CD4-positive, alpha-beta T cell treated with Interleukin-15 for 4 hours (primary cell): ENCODE measurements around the gene SSH2.
"Not testable (repeated sequence)": the region's sequence is repeated elsewhere in the genome, so short reads cannot be mapped to it uniquely, and the experiment has no call there.

Source experiments
- DNase-seq: peaks from one replicate; pipeline ENCODE4 v3.0.0-alpha.2; 2020; ENCODE audit warnings: low spot score

SSH2 gene

DNA sequence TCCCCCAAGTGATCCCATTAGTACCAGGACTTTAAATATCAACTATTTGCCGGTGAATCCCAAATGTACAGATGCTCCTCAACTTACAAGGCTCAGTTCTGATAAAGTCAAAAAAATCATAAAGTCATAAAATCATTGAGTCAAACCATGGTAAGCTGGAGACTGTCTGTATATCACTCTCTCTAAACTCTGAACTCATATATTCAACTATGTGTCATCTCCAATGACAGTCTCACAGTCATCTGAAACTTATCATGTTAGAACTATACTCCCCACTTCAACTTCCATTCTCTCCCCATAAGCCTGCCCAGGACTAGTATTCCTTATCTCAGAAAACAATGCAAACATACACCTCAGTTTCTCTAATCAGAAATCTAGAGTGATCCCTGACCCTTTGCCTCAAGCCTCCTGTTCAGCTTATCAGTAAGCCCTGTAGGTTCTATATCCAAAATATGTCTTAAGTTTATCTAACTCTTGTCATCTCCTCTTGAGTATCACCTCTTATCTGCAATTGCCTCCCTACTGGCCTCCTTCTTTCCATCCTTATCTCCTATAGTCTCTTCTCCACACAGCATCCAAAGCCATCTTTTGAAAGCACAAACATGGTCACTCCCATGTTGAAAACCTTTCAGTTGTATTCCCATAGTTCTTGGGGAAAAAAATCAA lies 55.0 kb downstream of the SSH2 start:
- DNase-seq, result no peak

DNA sequence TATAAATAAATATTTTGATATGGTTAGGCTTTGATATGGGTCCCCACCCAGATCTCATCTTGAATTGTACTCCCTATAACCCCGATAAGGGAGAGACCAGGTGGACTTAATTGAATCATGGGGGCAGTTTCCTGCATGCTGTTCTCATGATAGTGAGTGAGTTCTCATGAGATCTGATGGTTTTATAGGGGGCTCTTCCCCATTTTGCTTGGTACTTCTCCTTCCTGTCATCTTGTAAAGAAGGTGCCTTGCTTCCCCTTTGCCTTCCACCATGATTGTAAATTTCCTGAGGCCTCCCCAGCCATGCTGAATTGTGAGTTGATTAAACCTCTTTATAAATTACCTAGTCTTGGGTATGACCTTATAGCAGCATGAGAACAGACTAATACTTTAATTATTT lies 55.7 kb downstream of the SSH2 start:
- not testable (repeated sequence) for DNase-seq

DNA sequence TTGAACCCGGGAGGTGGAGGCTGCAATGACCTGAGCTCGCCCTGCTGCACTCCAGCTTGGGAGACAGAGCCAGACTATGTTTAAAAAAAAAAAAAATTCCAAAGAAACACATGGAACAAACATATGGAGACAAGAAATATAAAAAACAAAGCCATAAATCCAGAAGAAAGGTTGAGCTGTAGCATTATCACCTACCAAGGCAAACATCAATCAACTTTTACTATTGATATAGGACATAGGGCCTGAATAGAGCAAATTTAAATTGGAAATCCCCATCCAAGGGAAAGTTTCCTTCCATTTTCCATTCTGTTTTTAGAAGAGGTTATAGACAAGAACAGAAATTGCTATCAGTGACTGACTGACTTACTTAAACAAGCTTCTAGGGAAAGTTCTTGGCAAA lies 56.6 kb downstream of the SSH2 start:
- no peak for DNase-seq

DNA sequence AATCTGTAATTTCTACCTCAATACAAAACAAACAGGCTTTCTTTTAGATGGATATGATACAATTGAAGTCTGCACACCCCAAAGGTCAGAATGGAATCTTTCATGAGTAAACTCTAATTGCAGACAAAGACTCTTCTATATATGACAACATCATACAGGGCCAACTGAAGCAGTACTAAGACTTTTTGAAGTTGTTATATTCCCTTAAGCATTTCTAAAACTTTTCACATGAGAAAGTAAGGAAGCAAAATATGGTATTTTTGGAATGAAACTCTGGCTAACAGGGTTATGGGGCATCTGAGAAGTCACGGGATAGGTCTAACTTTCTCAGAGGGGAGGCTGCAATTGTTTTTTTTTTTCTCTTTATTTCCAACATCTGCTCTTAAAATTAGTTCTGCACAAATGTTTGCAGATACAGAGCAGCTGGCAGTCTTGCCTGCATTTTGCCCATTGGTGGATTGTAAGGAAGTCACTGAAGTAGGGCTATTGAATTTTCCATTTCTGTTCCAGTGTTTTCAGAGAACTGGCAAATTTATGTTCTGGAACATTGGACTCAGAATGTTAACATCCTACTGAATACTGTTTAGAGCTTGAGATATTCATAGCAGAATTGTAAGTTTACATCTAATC lies 59.1 kb downstream of the SSH2 start:
- no peak for DNase-seq

DNA sequence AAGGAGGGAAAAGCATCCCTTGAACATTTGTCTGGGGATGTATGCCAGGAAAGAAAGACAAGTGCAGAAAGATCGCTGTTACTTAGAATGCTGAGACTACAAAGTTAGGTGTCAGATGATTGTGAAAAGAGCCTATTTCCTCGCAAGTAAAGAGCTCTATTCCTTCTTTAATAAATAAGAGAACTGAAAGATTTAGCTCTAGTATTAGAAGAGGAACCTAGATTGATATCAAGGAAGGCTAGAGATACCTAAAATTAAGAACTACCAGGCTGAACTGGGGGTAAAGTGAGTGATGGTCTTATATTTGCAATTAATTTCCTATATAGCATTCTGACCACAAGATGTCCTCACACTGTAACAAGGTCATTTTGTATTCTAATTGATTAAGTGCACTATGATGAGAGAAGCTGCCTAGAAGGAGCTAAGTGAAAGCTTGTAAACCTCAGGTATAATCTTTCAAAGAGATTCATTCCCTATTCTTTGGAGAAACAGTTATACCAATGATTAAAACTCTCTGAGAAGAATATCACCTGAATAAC lies 62.3 kb downstream of the SSH2 start:
- DNase-seq, result no peak

DNA sequence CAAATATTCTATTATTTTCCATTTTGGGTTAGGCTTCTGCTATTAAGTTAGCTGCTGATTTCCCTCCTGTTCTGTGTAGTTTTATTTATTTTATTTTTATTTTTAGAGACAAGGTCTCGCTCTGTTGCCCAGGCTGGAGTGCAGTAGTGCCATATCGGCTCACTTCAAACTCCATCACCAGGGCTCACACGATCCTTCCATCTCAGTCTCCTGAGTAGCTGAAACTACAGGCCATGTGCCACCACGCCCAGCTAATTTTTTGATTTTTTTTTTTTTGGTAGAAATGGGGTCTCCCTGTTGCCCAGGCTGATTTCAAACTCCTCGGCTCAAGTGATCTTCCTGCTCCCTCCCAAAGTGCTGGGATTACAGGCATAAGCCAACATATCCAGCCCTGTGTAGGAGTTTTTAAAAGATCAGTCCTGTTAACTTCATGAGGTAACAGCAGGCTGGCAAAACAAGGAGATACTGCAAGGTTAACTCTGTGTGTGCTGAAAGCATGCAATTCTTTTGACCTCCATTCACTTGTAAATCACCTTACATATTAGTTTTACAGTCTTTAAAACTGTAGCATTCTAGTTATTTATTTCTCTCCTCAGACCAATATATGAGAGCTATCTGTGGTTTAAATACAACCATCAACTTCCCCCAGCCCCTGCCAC lies 63.2 kb downstream of the SSH2 start:
- no peak for DNase-seq

DNA sequence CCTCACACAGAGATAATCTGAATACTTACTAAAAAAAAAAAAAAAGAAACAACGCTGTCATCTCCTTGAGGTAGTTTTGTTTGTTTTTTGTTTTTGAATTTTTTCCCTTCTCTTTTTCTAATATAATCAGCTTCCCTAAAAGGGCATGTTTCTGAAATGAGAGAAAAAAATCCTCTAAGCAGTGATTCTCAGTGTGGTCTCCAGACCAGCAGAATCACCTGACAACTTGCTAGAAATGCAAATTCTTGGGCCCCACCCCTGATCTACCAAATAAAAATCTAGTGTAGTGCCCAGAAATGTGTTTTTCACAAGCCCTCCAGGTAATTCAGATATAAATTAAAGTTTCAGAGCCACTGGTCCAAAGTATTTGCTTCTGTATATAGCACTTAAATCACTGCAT lies 65.4 kb downstream of the SSH2 start:
- no peak for DNase-seq

DNA sequence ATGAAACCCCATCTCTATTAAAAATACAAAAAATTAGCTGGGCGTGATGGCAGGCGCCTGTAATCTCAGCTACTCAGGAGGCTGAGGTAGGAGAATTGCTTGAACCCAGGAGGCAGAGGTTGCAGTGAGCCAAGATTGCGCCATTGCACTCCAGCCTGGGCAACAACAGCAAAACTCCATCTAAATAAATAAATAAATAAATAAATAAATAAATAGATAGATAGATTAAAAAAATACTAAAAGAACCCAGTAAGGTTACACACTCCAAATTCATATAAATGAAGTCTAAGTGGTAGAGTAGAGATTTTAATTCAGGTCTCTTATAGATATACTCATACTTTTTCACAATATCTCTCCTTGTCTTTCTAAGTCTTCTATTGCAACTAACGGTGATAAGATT lies 65.9 kb downstream of the SSH2 start:
- DNase-seq, result not testable (repeated sequence)

DNA sequence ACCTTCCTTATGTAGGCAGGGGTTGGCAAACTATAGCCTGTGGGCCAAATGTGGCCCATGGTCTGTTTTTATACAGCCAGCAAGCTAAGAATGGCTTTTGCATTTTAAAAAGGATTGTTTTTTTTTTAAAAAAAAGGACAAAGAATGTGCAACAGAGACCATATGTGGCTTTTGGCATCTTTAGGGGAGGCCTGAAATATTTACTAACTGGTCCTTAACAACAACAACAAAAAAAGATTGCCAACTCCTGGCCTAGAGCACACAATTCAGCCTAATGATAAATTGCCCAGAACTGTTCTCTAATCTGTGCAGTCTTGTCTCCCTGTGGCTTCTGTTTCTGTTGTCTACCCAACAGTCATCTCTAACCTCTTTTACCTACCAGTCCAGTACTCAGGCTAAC lies 67.1 kb downstream of the SSH2 start:
- no peak for DNase-seq

DNA sequence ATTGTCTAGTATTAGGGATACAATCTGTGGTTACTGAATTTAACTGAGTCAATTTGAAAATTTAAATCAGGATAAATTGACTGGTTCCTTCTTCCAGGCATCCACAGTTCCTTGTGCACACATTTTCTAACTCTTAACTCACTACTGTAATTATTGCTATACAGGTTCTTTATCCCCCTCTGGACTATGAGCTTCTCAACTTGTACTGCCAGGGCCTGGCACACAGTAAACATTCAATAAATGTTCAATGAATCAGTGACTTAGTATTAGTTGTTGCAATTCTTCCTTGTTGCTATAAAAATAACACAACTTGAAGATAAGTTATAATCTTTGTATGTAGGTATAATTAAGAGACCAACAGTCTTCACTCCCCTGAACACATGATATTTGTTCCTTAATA lies 67.9 kb downstream of the SSH2 start:
- no peak for DNase-seq

DNA sequence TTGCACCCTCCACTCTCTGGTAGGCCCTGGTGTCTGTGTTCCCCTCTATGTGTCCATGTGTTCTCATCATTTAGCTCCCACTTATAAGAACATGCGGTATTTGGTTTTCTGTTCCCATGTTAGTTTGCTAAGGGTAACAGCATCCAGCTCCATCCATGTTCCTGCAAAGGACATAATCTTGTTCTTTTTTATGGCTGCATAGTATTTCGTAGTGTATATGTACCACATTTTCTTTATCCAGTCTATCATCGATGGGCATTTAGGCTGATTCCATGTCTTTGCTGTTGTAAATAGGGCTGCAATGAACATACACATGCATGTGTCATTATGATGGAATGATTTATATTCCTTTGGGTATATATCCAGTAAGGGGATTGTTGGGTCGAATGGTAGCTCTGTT lies 70.6 kb downstream of the SSH2 start:
- not testable (repeated sequence) for DNase-seq

DNA sequence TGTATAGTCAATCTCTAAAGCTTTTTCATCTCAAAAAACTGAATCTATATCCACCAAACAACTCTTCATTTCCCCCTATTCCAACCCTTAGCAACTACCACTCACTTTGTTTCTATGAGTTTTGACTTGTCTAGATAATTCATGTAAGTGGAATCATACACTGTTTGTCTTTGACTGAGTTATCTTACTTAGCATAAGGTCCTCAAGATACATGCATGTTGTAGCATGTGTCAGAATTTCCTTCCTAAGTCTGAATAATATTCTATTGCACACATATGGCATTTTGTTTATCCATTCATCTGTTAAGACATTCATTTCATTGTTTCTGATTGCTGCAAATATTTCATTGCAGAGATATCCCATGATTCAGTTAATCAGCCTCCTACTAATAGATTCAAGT lies 72.2 kb downstream of the SSH2 start:
- DNase-seq, result no peak

DNA sequence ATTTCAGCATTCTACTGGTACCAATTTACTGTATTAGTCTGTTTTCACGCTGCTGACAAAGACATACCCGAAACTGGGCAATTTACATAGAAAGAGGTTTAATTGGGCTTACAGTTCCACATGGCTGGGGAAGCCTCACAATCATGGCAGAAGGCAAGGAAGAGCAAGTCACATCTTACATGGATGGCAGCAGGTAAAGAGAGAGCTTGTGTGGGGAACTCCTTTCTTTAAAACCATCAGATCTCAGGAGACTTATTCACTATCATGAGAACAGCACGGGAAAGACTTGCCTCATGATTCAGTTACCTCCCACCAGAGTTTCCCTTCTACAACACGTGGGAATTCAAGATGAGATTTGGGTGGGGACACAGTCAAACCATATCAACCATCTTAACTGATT lies 72.9 kb downstream of the SSH2 start:
- not testable (repeated sequence) for DNase-seq

DNA sequence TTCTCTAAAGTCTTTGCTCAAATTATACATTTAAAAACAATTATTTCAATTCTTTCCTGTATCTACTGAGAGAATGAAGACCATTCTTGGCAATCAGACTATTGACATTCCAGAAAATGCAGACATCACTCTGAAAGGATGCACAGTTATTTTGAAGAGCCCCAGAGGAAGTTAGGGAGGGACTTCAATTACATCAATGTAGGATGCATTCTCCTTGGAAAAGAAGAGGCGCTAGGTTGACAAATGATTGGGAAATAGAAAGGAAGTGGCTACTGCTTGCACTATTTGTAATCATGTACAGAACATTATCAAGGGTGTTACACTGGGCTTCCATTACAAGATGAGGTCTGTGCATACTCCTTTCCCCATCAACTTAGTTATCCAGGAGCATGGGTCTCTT lies 74.3 kb downstream of the SSH2 start:
- no peak for DNase-seq

DNA sequence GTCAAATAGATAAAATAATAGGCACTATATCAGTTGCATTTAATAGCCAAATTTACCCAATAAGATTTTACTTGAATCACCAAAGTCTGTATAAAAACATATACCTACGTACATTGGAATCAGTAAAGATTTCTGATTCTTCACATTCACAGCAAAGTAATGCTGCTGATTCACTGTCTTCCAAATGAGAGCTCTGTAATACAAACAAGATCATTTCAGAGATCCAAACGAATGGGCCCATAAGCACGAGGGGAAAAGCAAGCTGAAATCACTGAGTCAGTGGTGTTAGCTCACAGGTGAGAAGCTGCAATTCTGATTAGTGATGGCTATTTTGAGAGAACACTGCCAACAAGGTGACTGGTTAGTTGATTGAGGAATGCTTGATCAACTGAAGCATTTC lies 81.3 kb downstream of the SSH2 start:
- DNase-seq, result no peak

DNA sequence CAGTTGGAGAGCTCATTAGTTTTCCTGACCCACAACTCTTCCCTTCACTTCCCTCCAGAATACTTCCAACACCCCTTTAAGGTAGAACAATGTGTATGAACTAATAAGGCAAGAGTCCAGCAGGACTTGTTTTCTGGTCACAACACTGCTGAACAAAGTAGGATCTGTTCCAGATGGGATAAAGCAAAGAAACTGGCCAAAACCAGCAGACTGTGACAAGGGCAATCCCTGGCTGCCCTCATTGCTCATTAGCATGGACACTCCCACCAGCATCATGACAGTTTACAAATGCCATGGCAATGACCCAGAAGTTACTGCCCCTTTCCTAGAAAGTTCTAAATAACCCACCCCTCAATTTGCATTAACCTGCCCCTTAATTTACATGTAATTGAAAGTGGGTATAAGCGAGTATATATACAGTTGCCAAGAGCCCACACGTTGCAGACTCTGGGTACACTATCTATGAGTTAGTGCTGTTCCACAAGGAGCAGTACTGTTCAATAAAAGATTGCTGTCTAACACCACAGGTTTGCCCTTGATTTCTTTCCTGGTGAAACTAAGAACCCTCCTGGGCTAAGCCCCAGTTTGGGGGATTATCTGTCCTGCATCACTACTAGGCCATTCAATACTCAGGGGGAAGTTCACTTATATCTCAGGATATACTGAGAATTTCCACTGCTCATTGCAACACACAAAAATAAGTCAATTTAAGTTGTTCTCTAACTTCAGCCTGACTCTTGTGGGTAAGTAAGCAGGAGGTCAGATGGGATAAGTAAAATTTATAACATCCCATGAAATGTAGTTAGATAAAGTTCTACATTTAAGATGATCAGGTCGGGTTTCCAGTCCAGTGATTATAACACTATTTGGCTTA lies 82.3 kb downstream of the SSH2 start:
- no peak for DNase-seq

DNA sequence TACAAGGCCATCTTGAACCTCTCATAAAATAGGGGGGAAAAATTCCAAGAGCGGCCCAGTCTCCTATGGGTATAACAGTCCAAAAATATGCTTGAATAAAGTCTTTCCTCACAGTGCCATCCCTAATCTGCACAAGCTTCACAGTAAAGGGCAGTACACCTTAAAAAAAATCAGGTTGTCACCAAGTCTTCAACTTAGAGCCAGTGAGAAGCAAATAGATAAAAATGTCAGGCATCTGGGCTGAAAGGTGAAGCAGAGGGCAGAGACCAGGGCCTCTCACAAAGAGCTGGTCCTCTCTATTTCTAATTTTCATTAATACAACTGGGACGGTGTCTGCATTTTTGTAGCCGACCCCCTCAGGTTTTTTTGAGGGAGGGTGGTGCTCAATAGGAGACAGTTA lies 82.9 kb downstream of the SSH2 start:
- DNase-seq, result no peak

DNA sequence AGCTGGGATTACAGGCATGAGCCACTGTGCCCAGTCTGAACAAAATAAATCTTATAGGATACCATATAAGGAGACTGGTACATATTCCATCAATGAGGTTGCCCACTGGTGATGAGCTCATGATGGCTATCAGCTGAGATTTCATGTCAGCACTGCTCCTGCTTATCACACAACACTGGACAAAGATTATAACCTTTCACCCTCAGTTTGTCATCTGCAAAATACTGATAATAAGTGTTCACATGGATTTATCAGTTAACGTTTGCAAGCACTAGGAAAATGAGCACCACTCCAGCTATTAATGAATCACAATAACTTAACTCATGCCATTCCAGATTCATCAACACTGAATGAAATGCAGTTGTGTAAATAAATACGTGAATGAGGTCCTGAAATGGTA lies 83.7 kb downstream of the SSH2 start:
- DNase-seq, result no peak

DNA sequence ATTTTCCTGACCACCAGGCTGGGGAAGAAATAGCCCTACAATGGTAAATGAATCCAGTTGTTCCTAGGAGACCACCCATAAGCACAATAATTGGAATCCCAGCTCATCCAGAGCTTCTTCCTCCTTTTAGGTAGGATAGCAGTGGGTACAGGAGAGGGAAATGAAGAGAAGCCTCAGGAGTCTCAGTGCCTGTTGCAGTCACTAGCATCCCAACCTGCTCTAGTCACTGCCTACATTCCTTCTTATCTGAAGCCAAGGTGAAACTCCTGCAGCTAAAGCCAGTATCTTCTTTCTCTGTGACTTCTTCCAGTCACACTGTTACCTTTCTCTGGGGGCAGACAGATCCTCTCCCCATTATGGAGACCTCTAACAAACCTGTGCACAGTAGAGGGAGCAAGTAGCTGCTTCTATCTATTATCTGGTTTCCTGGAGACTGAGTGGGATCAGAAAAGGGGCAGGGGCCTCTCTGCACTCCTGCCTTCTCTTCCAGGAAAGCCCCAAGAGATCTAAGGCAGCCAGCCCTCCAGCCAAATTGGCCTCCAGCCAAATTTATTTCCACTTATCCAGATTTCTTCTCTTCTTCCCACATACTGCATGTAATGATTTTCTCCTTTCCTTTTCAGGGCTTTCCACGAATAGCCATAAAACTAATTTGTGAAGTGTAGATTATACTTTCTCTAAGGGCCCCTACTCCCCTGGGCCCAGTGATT lies 85.5 kb downstream of the SSH2 start:
- DNase-seq, result no peak

DNA sequence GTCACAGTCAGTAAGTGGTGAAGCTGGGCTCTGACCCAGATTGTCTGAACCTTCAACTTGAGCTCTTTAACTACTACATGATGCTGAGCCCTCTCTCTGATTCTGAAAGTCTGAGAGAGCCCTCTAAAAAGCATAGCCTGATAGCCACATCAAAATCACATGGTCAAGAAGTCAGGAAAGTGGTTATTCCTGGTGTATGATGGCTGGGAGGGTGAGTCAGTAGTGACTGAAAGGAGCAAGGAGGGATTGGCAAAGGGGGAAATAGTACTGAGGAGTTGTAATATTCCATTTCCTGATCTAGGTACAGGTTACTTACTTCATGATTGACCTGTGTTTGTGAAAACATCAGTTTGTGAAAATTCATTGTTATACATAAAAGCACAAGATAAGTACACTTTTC lies 89.1 kb downstream of the SSH2 start:
- no peak for DNase-seq

DNA sequence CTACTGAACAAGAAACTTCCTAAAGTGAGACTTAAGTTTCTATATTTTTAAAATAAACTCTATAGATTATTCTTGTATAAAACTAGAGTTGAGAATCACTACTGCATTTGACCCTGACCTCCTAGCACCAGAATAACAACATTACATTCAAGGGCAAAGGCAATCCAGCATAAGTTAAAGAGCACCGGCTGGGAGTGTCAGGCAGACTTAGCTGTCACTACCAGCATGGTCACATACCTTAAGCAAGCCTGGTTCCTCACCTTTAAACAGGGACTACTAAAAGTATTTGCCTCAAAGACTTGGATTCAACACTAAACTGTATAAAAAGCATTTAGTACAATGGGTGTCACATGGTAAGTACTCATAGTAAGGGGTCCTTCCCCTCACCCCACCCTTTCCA lies 90.4 kb downstream of the SSH2 start:
- DNase-seq, result no peak

DNA sequence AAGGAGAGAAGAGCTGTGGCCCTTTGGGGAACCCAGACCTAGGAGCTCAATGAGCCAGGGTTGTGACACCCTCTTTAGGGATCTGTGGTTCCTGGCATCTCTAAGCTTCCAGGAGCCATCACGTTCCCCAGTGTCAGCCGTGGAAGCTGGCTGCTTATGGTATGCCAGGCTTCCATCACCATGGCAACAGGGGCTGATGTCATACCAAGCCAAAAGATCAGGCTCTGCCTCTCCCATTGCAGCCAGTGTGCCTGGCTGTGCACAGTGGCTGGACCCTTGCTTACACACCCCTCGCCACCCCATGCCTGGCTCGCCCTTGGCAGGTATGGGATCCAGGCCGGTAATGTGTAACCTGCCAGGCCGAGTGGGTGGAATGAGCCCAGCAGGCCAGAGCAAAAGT lies 91.1 kb downstream of the SSH2 start:
- DNase-seq, result no peak
